IgD-negative memory B cell (primary cell): Measurements from ENCODE around the gene ACRBP. TPM values are rescaled to one million over a fixed set of nuclear protein-coding genes. Genes with fewer than 3 reads are reported as not detected.

ENCODE experiments used
- H3K27ac Mint-ChIP-seq, 3 donors: one replicate each; pipeline ENCODE4 v1.8.0; 2020 to 2022; ENCODE audit warnings: mild to moderate bottlenecking in 3 of 3, mixed read lengths in 3 of 3, moderate library complexity in 1 of 3
- H3K27me3 Mint-ChIP-seq: one replicate; pipeline ENCODE4 v1.8.0; 2021; ENCODE audit warnings: mixed read lengths
- H3K36me3 Mint-ChIP-seq: one replicate; pipeline ENCODE4 v1.8.0; 2020; ENCODE audit warnings: mild to moderate bottlenecking, mixed read lengths
- H3K4me1 Mint-ChIP-seq, 3 donors: one replicate each; pipeline ENCODE4 v1.8.0; 2020 to 2022; ENCODE audit warnings: mixed read lengths in 3 of 3, mild to moderate bottlenecking in 1 of 3
- H3K4me3 Mint-ChIP-seq, 4 donors: one replicate each; pipeline ENCODE4 v1.8.0; 2020 to 2022; ENCODE audit warnings: mild to moderate bottlenecking in 4 of 4, mixed read lengths in 4 of 4, moderate library complexity in 3 of 4
- H3K9me3 Mint-ChIP-seq, 3 donors: one replicate each; pipeline ENCODE4 v1.8.0; 2020 to 2021; ENCODE audit warnings: mixed read lengths in 3 of 3, mild to moderate bottlenecking in 1 of 3
- polyA plus RNA-seq: library from polyadenylated mRNA; unstranded; fragments of 300-500 nt; fragmentation: Illumina TruSeq; gene quantifications from one replicate; pipeline ENCODE4 v1.2.3, GENCODE V29; 2021

ACRBP gene
- polyA plus RNA-seq, 1 donor from 2014 or later = 5.8 TPM

- Mint-ChIP-seq H3K4me3 (no peak overlapping the region), H3K27ac (no peak overlapping the region), H3K36me3 (no peaks in the 10 kb centered on the region), H3K27me3 (no peaks in the 10 kb centered on the region), H3K4me1 (peaks cover 11 to 18% (median 15%) of the 10 kb centered on the region in 3 donors), H3K9me3 (no peaks in the 10 kb centered on the region)
Observed at GRCh38 chr12:6664902-6665301, 17.7 kb upstream of the ACRBP start.

GRCh38 chr12:6662906-6663742 is 15.9 kb upstream of the ACRBP start, which contains the start of gene ING4:
Gene ING4 (minus strand): TSS chr12:6663119. CDS start chr12:6663101, 18 bp downstream.
- H3K4me3 Mint-ChIP-seq = peak within 1 kb of the TSS; percentile 93 to 99 (median 98)
- peak within 1 kb of the TSS; percentile 72 to 96 (median 91) for H3K27ac Mint-ChIP-seq
- H3K27me3 Mint-ChIP-seq = no peaks in the 10 kb centered on the region
- no peaks in the 10 kb centered on the region for H3K36me3 Mint-ChIP-seq
- no peaks in the 10 kb centered on the region for H3K9me3 Mint-ChIP-seq
- peaks cover 11 to 22% (median 18%) of the 10 kb centered on the region in 3 donors for H3K4me1 Mint-ChIP-seq

- H3K27me3 Mint-ChIP-seq = no peaks in the 10 kb centered on the region
- H3K36me3 Mint-ChIP-seq = no peaks in the 10 kb centered on the region
- peak overlapping the region; percentile 93 to 99 (median 98) for H3K4me3 Mint-ChIP-seq
Observed at GRCh38 chr12:6662602-6662905, 15.3 kb upstream of the ACRBP start.

GRCh38 chr12:6653987-6654386 is 6.8 kb upstream of the ACRBP start:
- H3K9me3 Mint-ChIP-seq = no peaks in the 10 kb centered on the region
- peaks cover 12% of the 10 kb centered on the region for H3K36me3 Mint-ChIP-seq
- H3K27me3 Mint-ChIP-seq = no peaks in the 10 kb centered on the region
- H3K27ac Mint-ChIP-seq = peak overlapping the region in 1 of 3 donors; percentile 23
- peaks cover 4 to 10% (median 5%) of the 10 kb centered on the region in 3 donors for H3K4me1 Mint-ChIP-seq
- no peak overlapping the region for H3K4me3 Mint-ChIP-seq

More at GRCh38 chr12:6662602-6662905, 15.3 kb upstream of the ACRBP start:
- Mint-ChIP-seq H3K4me1 (peaks cover 9 to 22% (median 18%) of the 10 kb centered on the region in 3 donors), H3K9me3 (no peaks in the 10 kb centered on the region), H3K27ac (peak overlapping the region; percentile 72 to 96 (median 91))

GRCh38 chr12:6653342-6653741 is 6.1 kb upstream of the ACRBP start:
- Mint-ChIP-seq H3K27ac (no peak overlapping the region), H3K4me1 (peaks cover 0 to 7% (median 5%) of the 10 kb centered on the region in 3 donors), H3K27me3 (no peaks in the 10 kb centered on the region), H3K36me3 (peaks cover 12% of the 10 kb centered on the region), H3K4me3 (no peak overlapping the region), H3K9me3 (no peaks in the 10 kb centered on the region)

- Mint-ChIP-seq H3K4me1 (peaks cover 0 to 7% (median 5%) of the 10 kb centered on the region in 3 donors), H3K4me3 (no peak overlapping the region), H3K27ac (peak overlapping the region in 1 of 3 donors; percentile 36), H3K9me3 (no peaks in the 10 kb centered on the region), H3K27me3 (no peaks in the 10 kb centered on the region), H3K36me3 (peaks cover 12% of the 10 kb centered on the region)
Observed at GRCh38 chr12:6652391-6652790, 5.2 kb upstream of the ACRBP start.

- Mint-ChIP-seq H3K36me3 (peaks cover 10% of the 10 kb centered on the region), H3K27ac (no peak overlapping the region), H3K4me1 (peaks cover 9 to 13% (median 10%) of the 10 kb centered on the region in 3 donors), H3K27me3 (no peaks in the 10 kb centered on the region), H3K4me3 (no peak overlapping the region), H3K9me3 (no peaks in the 10 kb centered on the region)
Observed at GRCh38 chr12:6650832-6651231, 3.6 kb upstream of the ACRBP start.

- peaks cover 0 to 2% (median 0%) of the 10 kb centered on the region in 3 donors for H3K9me3 Mint-ChIP-seq
- H3K36me3 Mint-ChIP-seq = peaks cover 11% of the 10 kb centered on the region
- peak overlapping the region; percentile 81 to 92 (median 88) for H3K4me3 Mint-ChIP-seq
- peak overlapping the region; percentile 60 to 88 (median 76) for H3K27ac Mint-ChIP-seq
- H3K27me3 Mint-ChIP-seq = no peaks in the 10 kb centered on the region
- H3K4me1 Mint-ChIP-seq = peaks cover 29 to 37% (median 35%) of the 10 kb centered on the region in 3 donors
Observed at GRCh38 chr12:6646276-6647082, 753 bp downstream of the ACRBP start.

- H3K27me3 Mint-ChIP-seq = no peaks in the 10 kb centered on the region
- H3K4me1 Mint-ChIP-seq = peaks cover 33 to 39% (median 35%) of the 10 kb centered on the region in 3 donors
- peak overlapping the region in 2 of 3 donors; percentile 23 to 84 for H3K27ac Mint-ChIP-seq
- H3K4me3 Mint-ChIP-seq = peak overlapping the region in 2 of 4 donors; percentile 71
- H3K9me3 Mint-ChIP-seq = peaks cover 0 to 2% (median 0%) of the 10 kb centered on the region in 3 donors
- H3K36me3 Mint-ChIP-seq = peaks cover 5% of the 10 kb centered on the region
Observed at GRCh38 chr12:6644903-6645302, 2.3 kb downstream of the ACRBP start.

GRCh38 chr12:6644257-6644596 is 3.0 kb downstream of the ACRBP start:
- H3K4me1 Mint-ChIP-seq = peaks cover 33 to 39% (median 35%) of the 10 kb centered on the region in 3 donors
- H3K4me3 Mint-ChIP-seq = peak overlapping the region; percentile 53 to 71 (median 67)
- peak overlapping the region in 2 of 3 donors; percentile 78 to 84 for H3K27ac Mint-ChIP-seq
- no peaks in the 10 kb centered on the region for H3K27me3 Mint-ChIP-seq
- H3K36me3 Mint-ChIP-seq = peaks cover 5% of the 10 kb centered on the region
- peaks cover 0 to 2% (median 0%) of the 10 kb centered on the region in 3 donors for H3K9me3 Mint-ChIP-seq

- peak overlapping the region in 2 of 3 donors; percentile 78 to 84 for H3K27ac Mint-ChIP-seq
- H3K4me3 Mint-ChIP-seq = peak overlapping the region in 3 of 4 donors; percentile 71 to 80 (median 71)
- peaks cover 34 to 41% (median 37%) of the 10 kb centered on the region in 3 donors for H3K4me1 Mint-ChIP-seq
- peaks cover 0 to 2% (median 0%) of the 10 kb centered on the region in 3 donors for H3K9me3 Mint-ChIP-seq
- peaks cover 5% of the 10 kb centered on the region for H3K36me3 Mint-ChIP-seq
- no peaks in the 10 kb centered on the region for H3K27me3 Mint-ChIP-seq
Observed at GRCh38 chr12:6643569-6644256, 3.5 kb downstream of the ACRBP start.

GRCh38 chr12:6641131-6641530 is 6.1 kb downstream of the ACRBP start:
- Mint-ChIP-seq H3K27me3 (no peaks in the 10 kb centered on the region), H3K27ac (peak overlapping the region in 1 of 3 donors; percentile 34), H3K4me1 (peaks cover 43 to 51% (median 48%) of the 10 kb centered on the region in 3 donors), H3K36me3 (peaks cover 3% of the 10 kb centered on the region), H3K9me3 (peaks cover 0 to 2% (median 0%) of the 10 kb centered on the region in 3 donors), H3K4me3 (peak overlapping the region in 1 of 4 donors; percentile 14)

GRCh38 chr12:6640497-6640896 is 6.7 kb downstream of the ACRBP start:
- Mint-ChIP-seq H3K27ac (no peak overlapping the region), H3K9me3 (peaks cover 0 to 2% (median 0%) of the 10 kb centered on the region in 3 donors), H3K4me1 (peaks cover 48 to 55% (median 51%) of the 10 kb centered on the region in 3 donors), H3K4me3 (no peak overlapping the region), H3K27me3 (no peaks in the 10 kb centered on the region), H3K36me3 (peaks cover 3% of the 10 kb centered on the region)

GRCh38 chr12:6639151-6639801 is 8.0 kb downstream of the ACRBP start:
- Mint-ChIP-seq H3K27ac (peak overlapping the region in 2 of 3 donors; percentile 45 to 55), H3K27me3 (no peaks in the 10 kb centered on the region), H3K4me3 (no peak overlapping the region), H3K9me3 (peaks cover 0 to 2% (median 0%) of the 10 kb centered on the region in 3 donors), H3K36me3 (peaks cover 3% of the 10 kb centered on the region), H3K4me1 (peaks cover 43 to 48% (median 47%) of the 10 kb centered on the region in 3 donors)
